ENCODE data around the gene FKBP1A.

- TF ChIP-seq, protein P1, sequence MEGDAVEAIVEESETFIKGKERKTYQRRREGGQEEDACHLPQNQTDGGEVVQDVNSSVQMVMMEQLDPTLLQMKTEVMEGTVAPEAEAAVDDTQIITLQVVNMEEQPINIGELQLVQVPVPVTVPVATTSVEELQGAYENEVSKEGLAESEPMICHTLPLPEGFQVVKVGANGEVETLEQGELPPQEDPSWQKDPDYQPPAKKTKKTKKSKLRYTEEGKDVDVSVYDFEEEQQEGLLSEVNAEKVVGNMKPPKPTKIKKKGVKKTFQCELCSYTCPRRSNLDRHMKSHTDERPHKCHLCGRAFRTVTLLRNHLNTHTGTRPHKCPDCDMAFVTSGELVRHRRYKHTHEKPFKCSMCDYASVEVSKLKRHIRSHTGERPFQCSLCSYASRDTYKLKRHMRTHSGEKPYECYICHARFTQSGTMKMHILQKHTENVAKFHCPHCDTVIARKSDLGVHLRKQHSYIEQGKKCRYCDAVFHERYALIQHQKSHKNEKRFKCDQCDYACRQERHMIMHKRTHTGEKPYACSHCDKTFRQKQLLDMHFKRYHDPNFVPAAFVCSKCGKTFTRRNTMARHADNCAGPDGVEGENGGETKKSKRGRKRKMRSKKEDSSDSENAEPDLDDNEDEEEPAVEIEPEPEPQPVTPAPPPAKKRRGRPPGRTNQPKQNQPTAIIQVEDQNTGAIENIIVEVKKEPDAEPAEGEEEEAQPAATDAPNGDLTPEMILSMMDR (IDR thresholded peaks at IDR 0.05), result no peak
- TF ChIP-seq POLR2A (IDR thresholded peaks at IDR 0.05) (no peak), EP300 (IDR thresholded peaks at IDR 0.05) (no peak)
Measured at GRCh38 chr20:1420066-1420465, 27.2 kb upstream of the FKBP1A start.
